Measurements from ENCODE around the gene RSBN1L.

The RSBN1L gene

DNA sequence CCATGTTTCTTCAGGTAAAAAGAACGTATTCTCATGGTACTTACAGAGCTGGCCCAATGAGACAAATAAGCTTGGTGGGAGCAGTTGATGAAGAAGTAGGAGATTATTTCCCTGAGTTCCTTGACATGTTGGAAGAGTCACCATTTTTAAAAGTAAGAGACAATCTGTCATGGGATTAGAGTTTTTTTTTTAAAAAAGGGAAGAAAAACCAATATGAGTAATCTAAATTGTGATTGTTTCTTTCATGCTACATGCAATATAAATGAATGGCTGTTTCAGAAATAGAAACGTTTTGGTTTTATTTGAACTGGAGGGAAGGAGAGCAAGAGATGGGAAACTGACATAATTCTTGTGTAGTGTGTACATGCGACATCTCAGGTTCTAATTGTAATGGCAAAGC lies 69.2 kb downstream of the RSBN1L start:
- TF ChIP-seq, protein P1, sequence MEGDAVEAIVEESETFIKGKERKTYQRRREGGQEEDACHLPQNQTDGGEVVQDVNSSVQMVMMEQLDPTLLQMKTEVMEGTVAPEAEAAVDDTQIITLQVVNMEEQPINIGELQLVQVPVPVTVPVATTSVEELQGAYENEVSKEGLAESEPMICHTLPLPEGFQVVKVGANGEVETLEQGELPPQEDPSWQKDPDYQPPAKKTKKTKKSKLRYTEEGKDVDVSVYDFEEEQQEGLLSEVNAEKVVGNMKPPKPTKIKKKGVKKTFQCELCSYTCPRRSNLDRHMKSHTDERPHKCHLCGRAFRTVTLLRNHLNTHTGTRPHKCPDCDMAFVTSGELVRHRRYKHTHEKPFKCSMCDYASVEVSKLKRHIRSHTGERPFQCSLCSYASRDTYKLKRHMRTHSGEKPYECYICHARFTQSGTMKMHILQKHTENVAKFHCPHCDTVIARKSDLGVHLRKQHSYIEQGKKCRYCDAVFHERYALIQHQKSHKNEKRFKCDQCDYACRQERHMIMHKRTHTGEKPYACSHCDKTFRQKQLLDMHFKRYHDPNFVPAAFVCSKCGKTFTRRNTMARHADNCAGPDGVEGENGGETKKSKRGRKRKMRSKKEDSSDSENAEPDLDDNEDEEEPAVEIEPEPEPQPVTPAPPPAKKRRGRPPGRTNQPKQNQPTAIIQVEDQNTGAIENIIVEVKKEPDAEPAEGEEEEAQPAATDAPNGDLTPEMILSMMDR (conservative IDR thresholded peaks at IDR 0.05; ENCODE audit: low read depth, low read length), result no peak
- no peak overlapping the region for H3K4me3 ChIP-seq (IDR thresholded peaks at IDR 0.05; ENCODE audit: insufficient read depth, low read depth, low read length)
- H3K27ac ChIP-seq, result no peak overlapping the region
- H3K4me1 ChIP-seq (ENCODE audit: low read depth, poor library complexity, severe bottlenecking), result peaks cover 5% of the 10 kb centered on the region
- no peaks in the 10 kb centered on the region for H3K27me3 ChIP-seq (ENCODE audit: insufficient read depth, low read depth)
- H2AFZ ChIP-seq (ENCODE audit: low read depth), result no peak overlapping the region
- H3K79me2 ChIP-seq (ENCODE audit: insufficient read depth, low read depth), result peaks cover 31% of the 10 kb centered on the region; the same call in 1 of the 2 replicates
- H4K20me1 ChIP-seq (ENCODE audit: insufficient read depth), result no peaks in the 10 kb centered on the region
- no peak overlapping the region for H3K9ac ChIP-seq
- no peak overlapping the region for H3K4me2 ChIP-seq
- no peaks in the 10 kb centered on the region for H3K36me3 ChIP-seq (ENCODE audit: insufficient read depth)

DNA sequence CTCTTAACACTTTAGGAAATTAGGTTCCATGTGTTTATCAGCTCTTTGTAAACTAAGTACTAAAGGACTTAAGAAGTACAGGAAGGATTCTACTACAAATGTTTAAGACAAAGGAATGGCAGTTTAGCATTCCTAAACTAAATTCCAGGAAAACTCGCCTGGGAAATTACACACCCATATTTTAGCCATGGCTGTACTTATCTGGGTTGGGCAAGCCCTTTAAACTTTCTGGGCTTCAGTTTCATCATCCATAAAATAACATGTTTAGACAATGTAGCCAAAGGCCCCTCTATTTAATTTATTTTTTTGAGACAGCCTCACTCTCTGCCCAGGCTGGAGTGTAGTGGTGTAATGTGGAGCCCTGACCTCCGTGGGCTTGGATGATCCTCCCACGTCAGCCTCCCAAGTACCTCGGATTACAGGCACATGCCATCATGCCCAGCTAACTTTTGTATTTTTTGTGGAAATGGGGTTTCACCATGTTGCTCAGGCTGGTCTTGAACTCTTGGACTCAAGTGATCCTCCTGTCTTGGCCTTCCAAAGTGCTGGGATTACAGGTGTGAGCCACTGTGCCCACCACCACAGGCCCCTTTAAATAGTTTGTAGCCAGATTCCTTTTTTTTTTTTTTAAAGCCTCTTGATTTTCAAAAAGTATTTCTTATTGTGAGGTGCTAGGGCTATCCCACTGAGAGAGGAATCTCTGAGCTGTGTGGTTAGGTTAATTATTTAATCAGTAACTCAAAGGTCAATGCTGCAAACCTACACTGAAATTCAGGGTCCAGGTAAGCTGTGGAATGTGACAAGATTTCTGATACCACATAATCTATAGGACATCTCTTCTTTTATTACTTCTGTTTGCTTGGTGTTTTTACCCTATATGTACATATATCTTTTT lies 69.9 kb downstream of the RSBN1L start:
- H3K9ac ChIP-seq, result no peak overlapping the region
- H3K27me3 ChIP-seq (ENCODE audit: insufficient read depth, low read depth), result no peaks in the 10 kb centered on the region
- H4K20me1 ChIP-seq (ENCODE audit: insufficient read depth), result no peaks in the 10 kb centered on the region
- no peak overlapping the region for H3K27ac ChIP-seq
- no peaks in the 10 kb centered on the region for H3K36me3 ChIP-seq (ENCODE audit: insufficient read depth)
- H3K4me1 ChIP-seq (ENCODE audit: low read depth, poor library complexity, severe bottlenecking), result peaks cover 5% of the 10 kb centered on the region
- TF ChIP-seq, protein P1 (conservative IDR thresholded peaks at IDR 0.05; ENCODE audit: low read depth, low read length), result no peak
- no peak overlapping the region for H3K4me2 ChIP-seq
- no peak overlapping the region for H2AFZ ChIP-seq (ENCODE audit: low read depth)
- H3K79me2 ChIP-seq (ENCODE audit: insufficient read depth, low read depth), result peaks cover 25% of the 10 kb centered on the region; the same call in 1 of the 2 replicates
- no peak overlapping the region for H3K4me3 ChIP-seq (IDR thresholded peaks at IDR 0.05; ENCODE audit: insufficient read depth, low read depth, low read length)

DNA sequence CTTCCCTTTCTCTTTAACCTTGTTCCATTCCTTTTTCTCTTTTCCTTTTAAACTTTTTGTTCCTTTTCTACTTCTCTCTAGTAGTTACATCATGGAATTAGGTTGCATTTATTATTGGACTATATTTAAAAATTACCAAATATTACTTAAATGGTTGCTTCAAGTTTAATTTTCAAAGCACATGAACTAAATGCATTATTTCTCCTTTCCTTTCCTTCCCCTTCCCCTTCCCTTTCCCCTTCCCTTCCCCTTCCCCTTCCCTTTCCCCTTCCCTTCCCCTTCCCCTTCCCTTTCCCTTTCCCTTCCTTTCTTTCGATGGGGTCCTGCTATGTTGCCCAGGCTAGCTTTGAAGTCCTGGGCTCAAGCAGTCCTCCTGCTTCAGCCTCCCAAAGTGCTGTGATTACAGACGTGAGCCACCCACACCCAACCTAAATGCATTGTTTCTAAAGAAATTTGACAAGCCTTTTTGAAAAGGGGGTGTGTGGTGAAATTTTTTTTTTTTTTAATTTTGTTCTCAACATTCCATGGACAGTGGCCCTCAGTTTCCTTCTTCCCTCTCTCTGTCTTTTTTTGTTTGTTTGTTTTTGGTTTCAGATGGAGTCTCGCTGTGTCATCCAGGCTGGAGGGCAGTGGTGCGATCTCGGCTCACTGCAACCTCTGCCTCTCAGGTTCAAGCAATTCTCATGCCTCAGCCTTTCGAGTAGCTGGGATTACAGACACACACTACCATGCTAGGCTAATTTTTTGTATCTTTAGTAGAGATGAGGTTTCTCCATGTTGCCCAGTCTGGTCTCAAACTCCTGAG lies 70.7 kb downstream of the RSBN1L start:
- peaks cover 18% of the 10 kb centered on the region; the same call in 1 of the 2 replicates for H3K79me2 ChIP-seq (ENCODE audit: insufficient read depth, low read depth)
- H2AFZ ChIP-seq (ENCODE audit: low read depth), result no peak overlapping the region
- H3K27ac ChIP-seq, result no peak overlapping the region
- no peak overlapping the region for H3K4me3 ChIP-seq (IDR thresholded peaks at IDR 0.05; ENCODE audit: insufficient read depth, low read depth, low read length)
- peaks cover 9% of the 10 kb centered on the region for H3K4me1 ChIP-seq (ENCODE audit: low read depth, poor library complexity, severe bottlenecking)
- H3K9ac ChIP-seq, result no peak overlapping the region
- H4K20me1 ChIP-seq (ENCODE audit: insufficient read depth), result no peaks in the 10 kb centered on the region
- H3K36me3 ChIP-seq (ENCODE audit: insufficient read depth), result no peaks in the 10 kb centered on the region
- no peak overlapping the region for H3K4me2 ChIP-seq
- TF ChIP-seq, protein P1 (conservative IDR thresholded peaks at IDR 0.05; ENCODE audit: low read depth, low read length), result no peak
- no peaks in the 10 kb centered on the region for H3K27me3 ChIP-seq (ENCODE audit: insufficient read depth, low read depth)

DNA sequence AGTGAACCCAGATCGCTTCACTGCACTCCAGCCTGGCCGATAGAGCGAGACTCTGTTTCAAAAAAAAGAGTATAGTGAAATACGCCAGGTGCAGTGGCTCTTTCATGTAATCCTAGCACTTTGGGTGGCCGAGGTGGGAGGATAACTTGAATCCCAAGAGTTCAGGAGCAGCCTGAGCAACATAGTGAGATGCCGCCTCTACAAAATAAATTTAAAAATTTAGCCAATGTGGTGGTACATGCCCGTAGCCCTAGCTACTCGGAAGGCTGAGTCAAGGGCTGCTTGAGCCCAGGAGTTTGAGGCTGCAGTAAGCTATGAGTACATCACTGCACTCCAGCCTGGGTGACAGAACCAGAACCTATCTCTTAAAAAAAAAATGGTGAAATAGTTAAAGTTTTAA lies 74.1 kb downstream of the RSBN1L start:
- H3K79me2 ChIP-seq (ENCODE audit: insufficient read depth, low read depth), result peaks cover 3% of the 10 kb centered on the region; the same call in 1 of the 2 replicates
- TF ChIP-seq, protein P1 (conservative IDR thresholded peaks at IDR 0.05; ENCODE audit: low read depth, low read length), result no peak
- peaks cover 33% of the 10 kb centered on the region for H3K4me1 ChIP-seq (ENCODE audit: low read depth, poor library complexity, severe bottlenecking)
- no peak overlapping the region for H3K4me3 ChIP-seq (IDR thresholded peaks at IDR 0.05; ENCODE audit: insufficient read depth, low read depth, low read length)
- H3K36me3 ChIP-seq (ENCODE audit: insufficient read depth), result 0 out of 2 replicates have a peak, but pooled peaks cover 3% of the 10 kb centered on the region
- no peak overlapping the region for H3K27ac ChIP-seq
- no peaks in the 10 kb centered on the region for H3K27me3 ChIP-seq (ENCODE audit: insufficient read depth, low read depth)
- H4K20me1 ChIP-seq (ENCODE audit: insufficient read depth), result no peaks in the 10 kb centered on the region
- H2AFZ ChIP-seq (ENCODE audit: low read depth), result no peak overlapping the region
- H3K9ac ChIP-seq, result no peak overlapping the region
- H3K4me2 ChIP-seq, result no peak overlapping the region

Measured in KMS-11 (cell line).